ENCODE data around the gene ZNF384.

ZNF384 gene

GRCh38 chr12:6640497-6640896 is 48.7 kb downstream of the ZNF384 start:
- DNase-seq (ENCODE audit: low read depth, low spot score), result no peak

GRCh38 chr12:6639151-6639801 is 49.9 kb downstream of the ZNF384 start:
- Histone ChIP-seq H3K9me3 (ENCODE audit: control insufficient read depth, insufficient read depth, low read length) (no peaks in the 10 kb centered on the region), H3K4me3 (ENCODE audit: low read length) (no peak overlapping the region), H3K27ac (ENCODE audit: low read length) (no peak overlapping the region), H3K36me3 (ENCODE audit: control insufficient read depth, insufficient read depth, low read length) (no peaks in the 10 kb centered on the region), H3K4me1 (ENCODE audit: control insufficient read depth, insufficient read depth, low read length) (no peaks in the 10 kb centered on the region), H3K27me3 (ENCODE audit: control insufficient read depth, insufficient read depth, low read length) (no peaks in the 10 kb centered on the region)
- DNase-seq (ENCODE audit: low read depth, low spot score), result no peak
- no CpG with 5 or more reads among the region's 11 CpGs for WGBS (ENCODE audit: insufficient coverage, insufficient read length)

More at GRCh38 chr12:6640497-6640896, 48.7 kb downstream of the ZNF384 start:
- Histone ChIP-seq H3K36me3 (ENCODE audit: control insufficient read depth, insufficient read depth, low read length) (no peaks in the 10 kb centered on the region), H3K4me3 (ENCODE audit: low read length) (no peak overlapping the region), H3K9me3 (ENCODE audit: control insufficient read depth, insufficient read depth, low read length) (no peaks in the 10 kb centered on the region), H3K27ac (ENCODE audit: low read length) (no peak overlapping the region), H3K4me1 (ENCODE audit: control insufficient read depth, insufficient read depth, low read length) (peaks cover 2% of the 10 kb centered on the region; the same call in 1 of the 2 replicates), H3K27me3 (ENCODE audit: control insufficient read depth, insufficient read depth, low read length) (no peaks in the 10 kb centered on the region)
- WGBS (ENCODE audit: insufficient coverage, insufficient read length), result no CpG with 5 or more reads among the region's 4 CpGs

- H3K4me1 ChIP-seq (ENCODE audit: control insufficient read depth, insufficient read depth, low read length), result no peaks in the 10 kb centered on the region
- no peaks in the 10 kb centered on the region for H3K9me3 ChIP-seq (ENCODE audit: control insufficient read depth, insufficient read depth, low read length)
- DNase-seq (ENCODE audit: low read depth, low spot score), result no peak
- no peak overlapping the region for H3K27ac ChIP-seq (ENCODE audit: low read length)
- H3K36me3 ChIP-seq (ENCODE audit: control insufficient read depth, insufficient read depth, low read length), result no peaks in the 10 kb centered on the region
- H3K27me3 ChIP-seq (ENCODE audit: control insufficient read depth, insufficient read depth, low read length), result no peaks in the 10 kb centered on the region
- H3K4me3 ChIP-seq (ENCODE audit: low read length), result no peak overlapping the region
- WGBS (ENCODE audit: insufficient coverage, insufficient read length), result no CpG with 5 or more reads among the region's 9 CpGs
Observed at GRCh38 chr12:6638305-6638704, 50.9 kb downstream of the ZNF384 start.

DNA sequence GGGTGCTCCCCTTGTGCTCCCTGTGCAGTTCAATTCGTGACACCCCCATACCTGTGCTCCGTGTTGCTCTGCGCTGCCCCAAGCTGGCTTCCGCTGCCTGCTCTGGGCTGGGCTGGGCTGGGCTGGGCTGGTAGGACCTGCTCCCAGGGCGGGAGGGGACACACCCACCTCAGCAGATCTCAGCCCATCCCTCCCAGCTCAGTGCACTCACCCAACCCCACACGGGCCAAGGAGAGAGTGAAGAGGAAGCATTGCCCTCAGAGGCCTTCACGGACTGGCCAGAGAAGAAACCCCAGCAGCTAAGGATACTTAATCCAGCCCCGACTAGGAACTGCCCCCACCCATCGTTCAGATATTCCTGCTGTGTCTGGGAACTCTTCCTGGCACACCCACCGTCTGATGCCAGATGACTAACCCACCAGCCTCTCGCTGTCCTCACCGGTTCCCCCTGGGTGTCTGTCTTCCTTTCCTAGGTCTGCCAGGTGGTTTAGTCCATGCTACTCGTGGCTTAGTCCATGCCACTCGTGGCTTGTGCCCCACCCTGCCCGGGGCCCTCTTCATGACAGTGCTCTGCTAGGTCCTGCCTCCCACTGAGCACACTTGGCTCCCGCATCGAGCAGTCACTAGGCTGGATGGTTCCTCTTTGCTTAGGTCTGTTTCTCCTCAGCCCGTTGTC is 53.2 kb downstream of the ZNF384 start, which contains the start of gene LPAR5:
TSS of gene LPAR5 (minus strand) at position 104 of the 676 bp plus-strand sequence. CDS start 14,711 bp downstream, outside the sequence.
- H3K4me3 ChIP-seq (ENCODE audit: low read length), result no peak within 1 kb of the TSS
- H3K27ac ChIP-seq (ENCODE audit: low read length), result no peak within 1 kb of the TSS
- H3K9me3 ChIP-seq (ENCODE audit: control insufficient read depth, insufficient read depth, low read length), result no peaks in the 10 kb centered on the region
- no peaks in the 10 kb centered on the region for H3K4me1 ChIP-seq (ENCODE audit: control insufficient read depth, insufficient read depth, low read length)
- DNase-seq (ENCODE audit: low read depth, low spot score), result no peak
- H3K27me3 ChIP-seq (ENCODE audit: control insufficient read depth, insufficient read depth, low read length), result no peaks in the 10 kb centered on the region
- H3K36me3 ChIP-seq (ENCODE audit: control insufficient read depth, insufficient read depth, low read length), result no peaks in the 10 kb centered on the region
- no CpG with 5 or more reads among the region's 18 CpGs for WGBS (ENCODE audit: insufficient coverage, insufficient read length)

DNA sequence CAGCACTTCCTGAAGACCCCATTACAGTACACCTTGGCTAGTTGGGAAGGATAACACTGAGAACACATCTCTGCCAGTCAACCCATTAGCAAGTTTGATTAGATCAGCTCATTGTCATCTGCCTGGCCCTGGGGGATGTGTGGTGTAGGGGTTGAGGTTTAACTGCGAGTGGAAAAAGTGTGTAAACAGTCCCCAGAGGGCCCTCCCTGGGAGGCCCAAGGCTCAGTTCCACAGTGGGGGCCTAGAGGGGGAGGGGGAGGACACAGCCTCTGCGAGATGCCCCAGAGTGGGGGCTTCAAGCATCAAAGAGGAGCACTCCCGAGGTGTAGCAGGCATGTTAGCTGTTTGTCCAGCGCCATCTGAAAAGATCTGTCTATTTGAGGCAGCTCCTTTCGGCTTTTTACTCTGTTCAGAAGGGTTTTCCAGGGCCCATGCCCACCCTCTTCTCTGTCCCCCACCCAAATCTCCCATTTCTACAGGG is 53.8 kb downstream of the ZNF384 start:
- Histone ChIP-seq H3K27me3 (ENCODE audit: control insufficient read depth, insufficient read depth, low read length) (no peaks in the 10 kb centered on the region), H3K4me3 (ENCODE audit: low read length) (no peak overlapping the region), H3K4me1 (ENCODE audit: control insufficient read depth, insufficient read depth, low read length) (no peaks in the 10 kb centered on the region), H3K27ac (ENCODE audit: low read length) (no peak overlapping the region), H3K36me3 (ENCODE audit: control insufficient read depth, insufficient read depth, low read length) (no peaks in the 10 kb centered on the region), H3K9me3 (ENCODE audit: control insufficient read depth, insufficient read depth, low read length) (no peaks in the 10 kb centered on the region)
- DNase-seq (ENCODE audit: low read depth, low spot score), result no peak
- no CpG with 5 or more reads among the region's 5 CpGs for WGBS (ENCODE audit: insufficient coverage, insufficient read length)

DNA sequence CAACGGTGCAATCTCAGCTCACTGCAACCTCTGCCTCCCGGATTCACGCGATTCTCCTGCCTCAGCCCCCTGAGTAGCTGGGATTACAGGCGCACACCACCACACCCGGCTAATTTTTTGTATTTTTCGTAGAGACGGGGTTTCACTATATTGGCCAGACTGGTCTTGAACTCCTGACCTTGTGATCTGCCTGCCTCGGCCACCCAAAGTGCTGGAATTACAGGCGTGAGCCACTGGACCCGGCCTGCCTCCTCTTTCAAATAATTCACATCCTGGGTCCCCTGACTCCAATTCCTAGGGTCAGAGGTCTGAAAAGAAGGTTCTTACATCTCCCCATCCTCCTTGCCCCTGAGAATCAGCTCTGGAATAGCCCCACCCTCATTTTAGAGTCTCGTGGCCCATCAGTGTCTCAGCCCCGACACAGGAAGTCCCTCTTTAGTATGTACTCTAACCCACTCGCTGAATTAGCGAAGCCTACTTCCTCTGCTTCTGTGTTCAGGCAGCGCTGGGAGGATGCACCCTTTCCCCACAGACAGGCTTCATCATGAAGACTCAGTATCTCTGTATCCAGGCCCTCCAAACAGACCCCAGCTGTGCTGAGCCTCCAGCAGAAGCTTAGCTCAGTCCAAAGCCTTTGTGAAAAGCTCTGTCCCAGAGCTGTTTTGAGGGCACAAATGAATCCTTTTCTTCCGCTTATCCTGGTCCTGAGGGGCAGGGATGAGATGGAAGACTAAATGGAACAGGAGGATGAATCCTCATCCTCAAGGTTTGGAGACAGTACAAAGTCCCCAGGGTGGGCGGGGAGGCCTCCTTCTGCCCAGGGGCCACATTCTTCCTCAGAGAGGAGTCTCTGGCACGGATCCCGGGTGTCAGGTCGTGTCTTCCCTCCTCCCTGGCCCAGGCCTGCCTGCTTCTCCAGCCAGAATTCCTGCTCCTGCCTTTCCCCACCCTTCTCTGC is 56.9 kb downstream of the ZNF384 start:
- Histone ChIP-seq H3K9me3 (ENCODE audit: control insufficient read depth, insufficient read depth, low read length) (no peaks in the 10 kb centered on the region), H3K4me3 (ENCODE audit: low read length) (no peak overlapping the region), H3K27ac (ENCODE audit: low read length) (no peak overlapping the region), H3K4me1 (ENCODE audit: control insufficient read depth, insufficient read depth, low read length) (no peaks in the 10 kb centered on the region), H3K27me3 (ENCODE audit: control insufficient read depth, insufficient read depth, low read length) (no peaks in the 10 kb centered on the region), H3K36me3 (ENCODE audit: control insufficient read depth, insufficient read depth, low read length) (no peaks in the 10 kb centered on the region)
- no peak for DNase-seq (ENCODE audit: low read depth, low spot score)
- no CpG with 5 or more reads among the region's 21 CpGs for WGBS (ENCODE audit: insufficient coverage, insufficient read length)

- Histone ChIP-seq H3K36me3 (ENCODE audit: control insufficient read depth, insufficient read depth, low read length) (no peaks in the 10 kb centered on the region), H3K27me3 (ENCODE audit: control insufficient read depth, insufficient read depth, low read length) (no peaks in the 10 kb centered on the region), H3K4me1 (ENCODE audit: control insufficient read depth, insufficient read depth, low read length) (no peaks in the 10 kb centered on the region), H3K9me3 (ENCODE audit: control insufficient read depth, insufficient read depth, low read length) (no peaks in the 10 kb centered on the region), H3K4me3 (ENCODE audit: low read length) (no peak overlapping the region), H3K27ac (ENCODE audit: low read length) (no peak overlapping the region)
- no peak for DNase-seq (ENCODE audit: low read depth, low spot score)
- WGBS (ENCODE audit: insufficient coverage, insufficient read length), result no CpG with 5 or more reads among the region's 3 CpGs
Observed at GRCh38 chr12:6631549-6631961, 57.6 kb downstream of the ZNF384 start.

DNA sequence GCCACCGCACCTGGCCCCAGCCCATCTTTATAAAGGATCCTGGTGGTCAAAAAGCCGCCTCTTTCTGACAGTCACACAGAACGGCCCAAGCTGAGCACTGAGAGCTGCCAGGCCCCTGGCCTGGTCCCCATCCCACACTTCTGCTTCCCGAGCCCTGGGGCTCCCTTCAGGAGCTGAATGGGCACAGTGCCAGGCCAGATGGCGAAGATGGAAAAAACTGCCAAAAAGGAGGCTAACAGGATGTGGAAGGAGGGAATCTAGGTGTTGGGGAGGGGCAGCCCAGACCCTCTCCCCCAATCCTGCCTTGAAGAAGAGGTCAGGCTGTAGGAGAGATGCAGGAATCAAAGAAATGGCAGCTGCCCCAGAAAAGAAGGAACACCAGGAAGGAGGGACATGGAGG is 58.4 kb downstream of the ZNF384 start:
- H3K4me1 ChIP-seq (ENCODE audit: control insufficient read depth, insufficient read depth, low read length), result no peaks in the 10 kb centered on the region
- no peak overlapping the region for H3K27ac ChIP-seq (ENCODE audit: low read length)
- no peaks in the 10 kb centered on the region for H3K36me3 ChIP-seq (ENCODE audit: control insufficient read depth, insufficient read depth, low read length)
- no peaks in the 10 kb centered on the region for H3K27me3 ChIP-seq (ENCODE audit: control insufficient read depth, insufficient read depth, low read length)
- DNase-seq (ENCODE audit: low read depth, low spot score), result no peak
- H3K9me3 ChIP-seq (ENCODE audit: control insufficient read depth, insufficient read depth, low read length), result no peaks in the 10 kb centered on the region
- H3K4me3 ChIP-seq (ENCODE audit: low read length), result no peak overlapping the region
- WGBS (ENCODE audit: insufficient coverage, insufficient read length), result no CpG with 5 or more reads among the region's 5 CpGs

GRCh38 chr12:6627616-6628015 is 61.6 kb downstream of the ZNF384 start:
- H3K27me3 ChIP-seq (ENCODE audit: control insufficient read depth, insufficient read depth, low read length), result no peaks in the 10 kb centered on the region
- no peaks in the 10 kb centered on the region for H3K9me3 ChIP-seq (ENCODE audit: control insufficient read depth, insufficient read depth, low read length)
- H3K36me3 ChIP-seq (ENCODE audit: control insufficient read depth, insufficient read depth, low read length), result no peaks in the 10 kb centered on the region
- no peaks in the 10 kb centered on the region for H3K4me1 ChIP-seq (ENCODE audit: control insufficient read depth, insufficient read depth, low read length)
- DNase-seq (ENCODE audit: low read depth, low spot score), result no peak
- H3K27ac ChIP-seq (ENCODE audit: low read length), result no peak overlapping the region
- no peak overlapping the region for H3K4me3 ChIP-seq (ENCODE audit: low read length)
- no CpG with 5 or more reads among the region's 7 CpGs for WGBS (ENCODE audit: insufficient coverage, insufficient read length)

DNA sequence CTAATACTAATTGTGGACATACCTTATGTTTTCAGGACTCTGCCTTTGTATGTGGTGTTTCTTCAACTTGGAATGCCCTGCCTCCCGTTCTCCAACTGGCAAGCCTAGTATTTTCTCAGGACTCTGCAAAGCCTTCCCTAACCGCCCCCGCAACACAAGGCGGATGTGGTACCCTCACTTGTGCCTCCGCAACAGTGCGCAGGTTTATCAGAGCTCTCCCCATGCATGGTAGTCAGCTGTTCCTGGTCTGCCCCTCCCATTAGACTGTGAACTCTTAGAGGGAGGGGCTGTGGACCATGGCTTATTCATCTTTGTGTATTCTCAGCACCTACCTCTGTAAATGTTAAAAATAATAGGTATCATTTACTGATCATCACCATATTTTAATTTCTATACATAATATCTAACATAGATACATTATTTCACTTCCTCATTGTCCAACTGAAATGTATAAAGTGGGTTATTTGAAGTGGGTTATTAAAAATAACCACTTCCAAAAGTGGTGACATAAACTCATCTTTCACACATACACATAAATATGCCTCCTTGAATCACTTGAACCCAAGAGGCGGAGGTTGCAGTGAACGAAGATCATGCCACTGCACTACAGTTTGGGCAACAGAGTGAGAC is 62.4 kb downstream of the ZNF384 start:
- Histone ChIP-seq H3K4me3 (ENCODE audit: low read length) (no peak overlapping the region), H3K9me3 (ENCODE audit: control insufficient read depth, insufficient read depth, low read length) (no peaks in the 10 kb centered on the region), H3K4me1 (ENCODE audit: control insufficient read depth, insufficient read depth, low read length) (no peaks in the 10 kb centered on the region), H3K27me3 (ENCODE audit: control insufficient read depth, insufficient read depth, low read length) (no peaks in the 10 kb centered on the region), H3K36me3 (ENCODE audit: control insufficient read depth, insufficient read depth, low read length) (no peaks in the 10 kb centered on the region), H3K27ac (ENCODE audit: low read length) (no peak overlapping the region)
- no peak for DNase-seq (ENCODE audit: low read depth, low spot score)
- WGBS (ENCODE audit: insufficient coverage, insufficient read length), result no CpG with 5 or more reads among the region's 8 CpGs
